GM12878 (cell line): ENCODE results near the gene RPAP3. TPM values are rescaled to one million over a fixed set of nuclear protein-coding genes. Genes with fewer than 3 reads are reported as not detected.

ENCODE experiments used
- CHD2 ChIP-seq: IDR thresholded peaks from 2 replicates; pipeline ENCODE4 v1.6.1; 2011; ENCODE audit warnings: low read depth, low read length, improper control_type of control experiment, borderline replicate concordance
- FOXM1 ChIP-seq: IDR thresholded peaks from 2 replicates; pipeline ENCODE4 v1.6.1; 2012; ENCODE audit warnings: low read depth, mild to moderate bottlenecking, inconsistent platforms, low read length, moderate library complexity
- MTA3 ChIP-seq: IDR thresholded peaks from 2 replicates; pipeline ENCODE4 v1.6.1; 2012; ENCODE audit warnings: low read length, inconsistent platforms, borderline replicate concordance
- NFXL1 ChIP-seq: fragments of 450-650 bp; IDR thresholded peaks from 2 replicates; pipeline ENCODE4 v1.6.1; 2017; ENCODE audit warnings: antibody characterized with exemption, mild to moderate bottlenecking, borderline replicate concordance
- NR2C1 ChIP-seq: fragments of 450-650 bp; IDR thresholded peaks from 2 replicates; pipeline ENCODE4 v1.6.1; 2017; ENCODE audit warnings: antibody characterized with exemption, mild to moderate bottlenecking, moderate library complexity
- NR2C2 ChIP-seq: IDR thresholded peaks from 2 replicates; pipeline ENCODE4 v1.6.1; 2011; ENCODE audit warnings: borderline replicate concordance, low read depth; ENCODE audit not compliant: control insufficient read depth, insufficient read length
- POU2F2 ChIP-seq: IDR thresholded peaks from 3 replicates; pipeline ENCODE4 v1.6.1; 2011; ENCODE audit warnings: low read depth, mild to moderate bottlenecking, low read length, borderline replicate concordance
- RAD51 ChIP-seq: fragments of 450-650 bp; IDR thresholded peaks from 2 replicates; pipeline ENCODE4 v1.6.1; 2016; ENCODE audit warnings: moderate library complexity, mild to moderate bottlenecking, inconsistent platforms
- TAF1 ChIP-seq: IDR thresholded peaks from 2 replicates; pipeline ENCODE4 v1.6.1; 2011; ENCODE audit warnings: mild to moderate bottlenecking, low read depth, low read length, borderline replicate concordance
- TCF7 ChIP-seq: IDR thresholded peaks from 2 replicates; pipeline ENCODE4 v1.6.1; 2014; ENCODE audit warnings: antibody characterized with exemption, borderline replicate concordance
- ZNF217 ChIP-seq: fragments of 450-650 bp; IDR thresholded peaks from 2 replicates; pipeline ENCODE4 v1.6.1; 2017; ENCODE audit warnings: antibody characterized with exemption, mild to moderate bottlenecking
- polyA plus RNA-seq, 11 experiments: library from polyadenylated mRNA; depleted of rRNA in 4 of 11; unstranded in 6 of 11; stranded (reverse) in 5 of 11; fragments of >200 nt; fragmentation: Nextera tagmentation in 4 of 11; fragmentation: Illumina TruSeq in 1 of 11; extraction: Ambion mirVana in 4 of 11; extraction: Trizol in 1 of 11; gene quantifications; 1 replicate in 1 of 11; 2 replicates in 10 of 11; pipeline versions ENCODE4 v1.2.1 to v1.2.3, GENCODE V29; 2011 to 2016; ENCODE audit warnings: inconsistent platforms in 2 of 11, missing spikeins in 2 of 11, low read depth in 1 of 11
- total RNA-seq, 4 experiments: library from RNA; depleted of rRNA in 3 of 4; stranded (reverse); fragments of >200 nt in 3 of 4; fragmentation: Illumina TruSeq in 1 of 4; extraction: Trizol in 1 of 4; gene quantifications; 2 replicates each; pipeline versions ENCODE4 v1.2.1 to v1.2.3, GENCODE V29; 2013 to 2021
- TF ChIP-seq, protein P1 (sequence below): fragments of 450-650 bp; formaldehyde crosslinking; IDR thresholded peaks from 2 replicates; pipeline ENCODE4 v1.4.0; 2022; ENCODE audit warnings: mild to moderate bottlenecking, moderate library complexity
- TF ChIP-seq, protein P2 (sequence below): IDR thresholded peaks from 2 replicates; pipeline ENCODE4 v1.6.1; 2012; ENCODE audit warnings: low read length, inconsistent platforms
- TF ChIP-seq, protein P3 (sequence below): fragments of 450-650 bp; formaldehyde crosslinking; IDR thresholded peaks from 2 replicates; pipeline ENCODE4 v1.5.0; 2022; ENCODE audit warnings: mild to moderate bottlenecking, missing genetic modification characterization
- TF ChIP-seq, protein P4 (sequence below): fragments of 450-650 bp; IDR thresholded peaks from 2 replicates; pipeline ENCODE4 v1.6.1; 2017; ENCODE audit warnings: antibody characterized with exemption, mild to moderate bottlenecking, moderate library complexity
- TF ChIP-seq, protein P5 (sequence below): IDR thresholded peaks from 2 replicates; pipeline ENCODE4 v1.6.1; 2011; ENCODE audit warnings: borderline replicate concordance, low read depth, mild to moderate bottlenecking, moderate library complexity, low read length; ENCODE audit not compliant: insufficient read depth, poor library complexity, severe bottlenecking

RPAP3 gene
- total and polyA plus RNA-seq, 10 of the 15 experiments (the other 5 are each of a cell fraction or from before 2014, with no cell fraction given) = 14.1 to 50.6 (median 28.4) TPM

DNA sequence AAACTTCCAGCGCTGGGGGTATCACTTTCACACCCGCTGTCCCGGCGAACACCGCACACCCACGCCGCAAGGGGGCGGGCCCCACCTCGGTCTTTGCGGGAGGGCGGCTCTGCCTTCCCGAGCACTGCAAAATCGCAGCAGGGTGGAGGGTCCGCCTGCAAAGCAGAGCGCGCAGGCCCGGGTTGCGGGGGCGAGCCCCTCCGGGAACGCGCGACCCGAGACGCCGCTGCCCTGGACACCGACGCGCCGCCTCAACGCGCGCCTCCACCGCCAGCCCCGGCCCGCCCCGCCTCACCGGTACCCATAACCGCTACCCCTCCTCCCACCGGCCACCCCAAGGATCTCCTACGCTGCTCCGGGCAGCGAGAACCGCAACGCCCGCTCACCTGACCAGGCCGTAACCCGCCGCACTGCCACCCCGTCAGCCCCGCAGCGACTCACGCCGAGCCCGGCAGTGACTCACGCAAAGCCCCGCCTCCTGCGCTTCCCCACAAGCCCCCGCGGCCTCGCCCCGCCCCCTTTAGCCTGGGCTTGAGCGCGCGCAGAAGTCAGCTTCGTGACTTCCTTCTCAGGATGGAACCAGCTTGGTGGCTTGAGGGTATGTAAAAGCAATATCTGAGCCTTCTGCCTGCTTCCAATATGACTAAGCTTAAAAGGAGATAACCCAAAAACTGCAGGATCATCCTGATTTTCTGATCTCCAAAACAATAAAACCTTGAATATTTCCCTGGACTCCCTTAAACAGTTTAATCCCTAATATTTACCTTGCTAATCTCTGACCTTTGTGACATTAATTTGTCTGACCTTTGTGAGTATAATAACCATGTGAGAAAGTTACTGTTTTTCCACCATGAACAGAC lies at the start of gene RPAP3 (continued):
- TF ChIP-seq, protein P1, sequence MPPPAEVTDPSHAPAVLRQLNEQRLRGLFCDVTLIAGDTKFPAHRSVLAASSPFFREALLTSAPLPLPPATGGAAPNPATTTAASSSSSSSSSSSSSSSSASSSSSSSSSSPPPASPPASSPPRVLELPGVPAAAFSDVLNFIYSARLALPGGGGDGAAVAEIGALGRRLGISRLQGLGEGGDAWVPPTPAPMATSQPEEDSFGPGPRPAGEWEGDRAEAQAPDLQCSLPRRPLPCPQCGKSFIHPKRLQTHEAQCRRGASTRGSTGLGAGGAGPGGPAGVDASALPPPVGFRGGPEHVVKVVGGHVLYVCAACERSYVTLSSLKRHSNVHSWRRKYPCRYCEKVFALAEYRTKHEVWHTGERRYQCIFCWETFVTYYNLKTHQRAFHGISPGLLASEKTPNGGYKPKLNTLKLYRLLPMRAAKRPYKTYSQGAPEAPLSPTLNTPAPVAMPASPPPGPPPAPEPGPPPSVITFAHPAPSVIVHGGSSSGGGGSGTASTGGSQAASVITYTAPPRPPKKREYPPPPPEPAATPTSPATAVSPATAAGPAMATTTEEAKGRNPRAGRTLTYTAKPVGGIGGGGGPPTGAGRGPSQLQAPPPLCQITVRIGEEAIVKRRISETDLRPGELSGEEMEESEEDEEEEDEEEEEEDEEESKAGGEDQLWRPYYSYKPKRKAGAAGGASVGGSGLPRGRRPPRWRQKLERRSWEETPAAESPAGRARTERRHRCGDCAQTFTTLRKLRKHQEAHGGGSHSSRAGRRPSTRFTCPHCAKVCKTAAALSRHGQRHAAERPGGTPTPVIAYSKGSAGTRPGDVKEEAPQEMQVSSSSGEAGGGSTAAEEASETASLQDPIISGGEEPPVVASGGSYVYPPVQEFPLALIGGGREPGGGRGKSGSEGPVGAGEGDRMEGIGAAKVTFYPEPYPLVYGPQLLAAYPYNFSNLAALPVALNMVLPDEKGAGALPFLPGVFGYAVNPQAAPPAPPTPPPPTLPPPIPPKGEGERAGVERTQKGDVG (CRISPR knock-in tag) = no peak
- no peak for TF ChIP-seq TCF7
- peak; percentile 50; the same call in 1 of the 2 replicates for TF ChIP-seq TAF1
- peak; percentile 83; the same call in 1 of the 2 replicates for TF ChIP-seq ZNF217
- TF ChIP-seq NR2C1 = no peak
- TF ChIP-seq, protein P2, sequence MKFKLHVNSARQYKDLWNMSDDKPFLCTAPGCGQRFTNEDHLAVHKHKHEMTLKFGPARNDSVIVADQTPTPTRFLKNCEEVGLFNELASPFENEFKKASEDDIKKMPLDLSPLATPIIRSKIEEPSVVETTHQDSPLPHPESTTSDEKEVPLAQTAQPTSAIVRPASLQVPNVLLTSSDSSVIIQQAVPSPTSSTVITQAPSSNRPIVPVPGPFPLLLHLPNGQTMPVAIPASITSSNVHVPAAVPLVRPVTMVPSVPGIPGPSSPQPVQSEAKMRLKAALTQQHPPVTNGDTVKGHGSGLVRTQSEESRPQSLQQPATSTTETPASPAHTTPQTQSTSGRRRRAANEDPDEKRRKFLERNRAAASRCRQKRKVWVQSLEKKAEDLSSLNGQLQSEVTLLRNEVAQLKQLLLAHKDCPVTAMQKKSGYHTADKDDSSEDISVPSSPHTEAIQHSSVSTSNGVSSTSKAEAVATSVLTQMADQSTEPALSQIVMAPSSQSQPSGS = no peak
- TF ChIP-seq NR2C2 = no peak
- TF ChIP-seq MTA3 = no peak; the same call in 1 of the 2 replicates
- no peak for TF ChIP-seq FOXM1
- no peak for TF ChIP-seq RAD51
- TF ChIP-seq, protein P3, sequence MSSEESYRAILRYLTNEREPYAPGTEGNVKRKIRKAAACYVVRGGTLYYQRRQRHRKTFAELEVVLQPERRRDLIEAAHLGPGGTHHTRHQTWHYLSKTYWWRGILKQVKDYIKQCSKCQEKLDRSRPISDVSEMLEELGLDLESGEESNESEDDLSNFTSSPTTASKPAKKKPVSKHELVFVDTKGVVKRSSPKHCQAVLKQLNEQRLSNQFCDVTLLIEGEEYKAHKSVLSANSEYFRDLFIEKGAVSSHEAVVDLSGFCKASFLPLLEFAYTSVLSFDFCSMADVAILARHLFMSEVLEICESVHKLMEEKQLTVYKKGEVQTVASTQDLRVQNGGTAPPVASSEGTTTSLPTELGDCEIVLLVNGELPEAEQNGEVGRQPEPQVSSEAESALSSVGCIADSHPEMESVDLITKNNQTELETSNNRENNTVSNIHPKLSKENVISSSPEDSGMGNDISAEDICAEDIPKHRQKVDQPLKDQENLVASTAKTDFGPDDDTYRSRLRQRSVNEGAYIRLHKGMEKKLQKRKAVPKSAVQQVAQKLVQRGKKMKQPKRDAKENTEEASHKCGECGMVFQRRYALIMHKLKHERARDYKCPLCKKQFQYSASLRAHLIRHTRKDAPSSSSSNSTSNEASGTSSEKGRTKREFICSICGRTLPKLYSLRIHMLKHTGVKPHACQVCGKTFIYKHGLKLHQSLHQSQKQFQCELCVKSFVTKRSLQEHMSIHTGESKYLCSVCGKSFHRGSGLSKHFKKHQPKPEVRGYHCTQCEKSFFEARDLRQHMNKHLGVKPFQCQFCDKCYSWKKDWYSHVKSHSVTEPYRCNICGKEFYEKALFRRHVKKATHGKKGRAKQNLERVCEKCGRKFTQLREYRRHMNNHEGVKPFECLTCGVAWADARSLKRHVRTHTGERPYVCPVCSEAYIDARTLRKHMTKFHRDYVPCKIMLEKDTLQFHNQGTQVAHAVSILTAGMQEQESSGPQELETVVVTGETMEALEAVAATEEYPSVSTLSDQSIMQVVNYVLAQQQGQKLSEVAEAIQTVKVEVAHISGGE (CRISPR knock-in tag) = no peak
- no peak for TF ChIP-seq NFXL1
- TF ChIP-seq POU2F2 = no peak
- TF ChIP-seq, protein P4, sequence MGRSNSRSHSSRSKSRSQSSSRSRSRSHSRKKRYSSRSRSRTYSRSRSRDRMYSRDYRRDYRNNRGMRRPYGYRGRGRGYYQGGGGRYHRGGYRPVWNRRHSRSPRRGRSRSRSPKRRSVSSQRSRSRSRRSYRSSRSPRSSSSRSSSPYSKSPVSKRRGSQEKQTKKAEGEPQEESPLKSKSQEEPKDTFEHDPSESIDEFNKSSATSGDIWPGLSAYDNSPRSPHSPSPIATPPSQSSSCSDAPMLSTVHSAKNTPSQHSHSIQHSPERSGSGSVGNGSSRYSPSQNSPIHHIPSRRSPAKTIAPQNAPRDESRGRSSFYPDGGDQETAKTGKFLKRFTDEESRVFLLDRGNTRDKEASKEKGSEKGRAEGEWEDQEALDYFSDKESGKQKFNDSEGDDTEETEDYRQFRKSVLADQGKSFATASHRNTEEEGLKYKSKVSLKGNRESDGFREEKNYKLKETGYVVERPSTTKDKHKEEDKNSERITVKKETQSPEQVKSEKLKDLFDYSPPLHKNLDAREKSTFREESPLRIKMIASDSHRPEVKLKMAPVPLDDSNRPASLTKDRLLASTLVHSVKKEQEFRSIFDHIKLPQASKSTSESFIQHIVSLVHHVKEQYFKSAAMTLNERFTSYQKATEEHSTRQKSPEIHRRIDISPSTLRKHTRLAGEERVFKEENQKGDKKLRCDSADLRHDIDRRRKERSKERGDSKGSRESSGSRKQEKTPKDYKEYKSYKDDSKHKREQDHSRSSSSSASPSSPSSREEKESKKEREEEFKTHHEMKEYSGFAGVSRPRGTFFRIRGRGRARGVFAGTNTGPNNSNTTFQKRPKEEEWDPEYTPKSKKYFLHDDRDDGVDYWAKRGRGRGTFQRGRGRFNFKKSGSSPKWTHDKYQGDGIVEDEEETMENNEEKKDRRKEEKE = no peak
- TF ChIP-seq CHD2 = no peak
- TF ChIP-seq, protein P5, sequence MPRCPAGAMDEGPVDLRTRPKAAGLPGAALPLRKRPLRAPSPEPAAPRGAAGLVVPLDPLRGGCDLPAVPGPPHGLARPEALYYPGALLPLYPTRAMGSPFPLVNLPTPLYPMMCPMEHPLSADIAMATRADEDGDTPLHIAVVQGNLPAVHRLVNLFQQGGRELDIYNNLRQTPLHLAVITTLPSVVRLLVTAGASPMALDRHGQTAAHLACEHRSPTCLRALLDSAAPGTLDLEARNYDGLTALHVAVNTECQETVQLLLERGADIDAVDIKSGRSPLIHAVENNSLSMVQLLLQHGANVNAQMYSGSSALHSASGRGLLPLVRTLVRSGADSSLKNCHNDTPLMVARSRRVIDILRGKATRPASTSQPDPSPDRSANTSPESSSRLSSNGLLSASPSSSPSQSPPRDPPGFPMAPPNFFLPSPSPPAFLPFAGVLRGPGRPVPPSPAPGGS = no peak
